ENCODE data around the gene ALOX15.

GRCh38 chr17:4594406-4594805 lies 47.1 kb downstream of the ALOX15 start:
- TF ChIP-seq EZH2 (IDR thresholded peaks at IDR 0.05) (no peak), POLR2AphosphoS5 (IDR thresholded peaks at IDR 0.05; ENCODE audit: borderline replicate concordance, low read depth, low read length) (no peak), FOXP2 (optimal IDR thresholded peaks at IDR 0.05; ENCODE audit: control extremely low read depth, extremely low read length, insufficient read depth) (no peak)

Data from SK-N-MC (cell line).